ENCODE measurements around the gene TBC1D9B.

- TF ChIP-seq CTCF (IDR thresholded peaks at IDR 0.05) (no peak), IRF2 (CRISPR knock-in tag; IDR thresholded peaks at IDR 0.05; ENCODE audit: borderline replicate concordance, low read depth) (no peak), NR2C2 (CRISPR knock-in tag; IDR thresholded peaks at IDR 0.05) (no peak), ATF1 (CRISPR knock-in tag; IDR thresholded peaks at IDR 0.05) (no peak)
Measured at GRCh38 chr5:179840766-179841165, 66.9 kb downstream of the TBC1D9B start.
